Mammary microvascular endothelial cell (primary cell): ENCODE results near the gene BCAN. TPM values are rescaled to one million over a fixed set of nuclear protein-coding genes. Genes with fewer than 3 reads are reported as not detected.

Source experiments
- total RNA-seq: library from RNA; depleted of rRNA; stranded (reverse); fragments of >200 nt; gene quantifications from 2 replicates; pipeline ENCODE4 v1.2.3, GENCODE V29; 2015

BCAN gene
- not detected in 2 replicates for total RNA-seq

GRCh38 chr1:156641761-156642264, at the start of gene BCAN:
Gene BCAN (plus strand): TSS chr1:156642117. CDS start chr1:156646055, 3,938 bp downstream.

GRCh38 chr1:156601122-156601830, 40.6 kb upstream of the BCAN start, which contains the start of gene GPATCH4:
Gene GPATCH4 (minus strand): TSS chr1:156601479.

GRCh38 chr1:156618853-156619581, 22.9 kb upstream of the BCAN start, which contains the start of gene HAPLN2:
Gene HAPLN2 (plus strand): TSS chr1:156619415. CDS start chr1:156623491, 4,076 bp downstream.

GRCh38 chr1:156676820-156677615, 35.1 kb downstream of the BCAN start, which contains the start of gene NES:
Gene NES (minus strand): TSS chr1:156677407. CDS start chr1:156677264, 143 bp downstream.

GRCh38 chr1:156705321-156705917, 63.5 kb downstream of the BCAN start, which contains the start of gene CRABP2:
Gene CRABP2 (minus strand): TSS chr1:156705583. CDS start chr1:156705446, 137 bp downstream.

Other genes starting within 250 kb of the BCAN start
- gene MEF2D, start 141.3 kb upstream of the BCAN start, total RNA-seq = 30.1 and 32.3 TPM in 2 replicates
- gene IQGAP3, start 69.6 kb upstream of the BCAN start, total RNA-seq = 33.7 and 39.4 TPM in 2 replicates
- gene TTC24, start 62.4 kb upstream of the BCAN start, total RNA-seq = not detected in 2 replicates
- gene NAXE, start 50.3 kb upstream of the BCAN start, total RNA-seq = 70.9 and 72.1 TPM in 2 replicates
- gene GPATCH4, start 40.6 kb upstream of the BCAN start, total RNA-seq = 14.9 and 25.1 TPM in 2 replicates
- gene HAPLN2, start 22.7 kb upstream of the BCAN start, total RNA-seq = not detected in 2 replicates
- 360 and 381 TPM in 2 replicates for gene NES, start 35.3 kb downstream of the BCAN start, total RNA-seq
- 0.13 and 0.15 TPM in 2 replicates for gene CRABP2, start 63.5 kb downstream of the BCAN start, total RNA-seq
- gene METTL25B, start 86.4 kb downstream of the BCAN start, total RNA-seq = 8.5 and 9.9 TPM in 2 replicates
- 13.1 and 17.9 TPM in 2 replicates for gene ISG20L2, start 86.6 kb downstream of the BCAN start, total RNA-seq
- 72.9 and 112 TPM in 2 replicates for gene MRPL24, start 99.0 kb downstream of the BCAN start, total RNA-seq
- 232 and 273 TPM in 2 replicates for gene HDGF, start 109.6 kb downstream of the BCAN start, total RNA-seq
- gene PRCC, start 125.4 kb downstream of the BCAN start, total RNA-seq = 35.0 and 45.1 TPM in 2 replicates
- gene SH2D2A, start 174.7 kb downstream of the BCAN start, total RNA-seq = 0.33 and 0.98 TPM in 2 replicates
- gene INSRR, start 217.0 kb downstream of the BCAN start, total RNA-seq = not detected in 2 replicates
- gene NTRK1, start 218.7 kb downstream of the BCAN start, total RNA-seq = not detected in 2 replicates